Measurements from ENCODE around the gene SHANK3.

The SHANK3 gene

GRCh38 chr22:50678651-50679521 is 6.3 kb downstream of the SHANK3 start:
- no peak for DNase-seq

GRCh38 chr22:50683086-50683993 is 10.7 kb downstream of the SHANK3 start:
- DNase-seq = no peak

DNA sequence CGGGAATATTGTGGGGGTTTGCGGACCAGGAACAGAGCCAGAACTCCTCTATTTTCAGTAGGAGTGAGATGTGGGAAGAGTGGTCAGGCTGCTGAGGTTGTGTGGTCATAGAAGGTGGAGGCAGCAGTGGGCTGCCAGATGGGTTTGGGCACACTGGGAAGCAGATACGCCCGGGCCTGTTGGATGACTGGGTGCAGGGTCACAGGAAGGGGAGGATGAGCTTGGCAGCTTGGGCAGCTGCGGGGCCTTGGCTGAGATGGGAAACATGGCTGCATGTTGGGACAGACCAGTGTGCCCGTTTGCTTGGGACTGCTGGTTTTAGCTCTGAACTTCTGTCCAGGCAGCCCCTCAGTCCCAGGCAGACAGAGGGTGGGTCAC is 11.4 kb downstream of the SHANK3 start:
- no peak for DNase-seq

DNA sequence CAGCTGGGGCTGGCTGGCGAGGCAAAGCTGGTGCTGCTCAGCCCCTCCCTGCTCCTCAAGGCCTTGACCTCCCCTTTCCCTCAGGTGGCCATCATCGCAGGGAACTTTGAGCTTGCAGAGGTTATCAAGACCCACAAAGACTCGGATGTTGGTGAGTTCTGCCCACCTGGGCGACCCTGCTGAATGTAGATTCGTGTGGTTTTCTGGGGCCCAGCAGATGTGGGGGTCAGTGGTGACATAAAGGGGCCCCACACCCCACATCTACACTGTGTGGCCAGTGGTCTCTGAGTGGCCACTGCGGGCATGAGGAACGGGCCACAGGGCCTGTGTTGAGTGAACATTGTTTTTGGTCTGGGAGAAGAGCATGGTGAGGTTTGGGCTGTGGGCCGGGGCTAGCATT is 11.9 kb downstream of the SHANK3 start:
- DNase-seq = no peak

DNA sequence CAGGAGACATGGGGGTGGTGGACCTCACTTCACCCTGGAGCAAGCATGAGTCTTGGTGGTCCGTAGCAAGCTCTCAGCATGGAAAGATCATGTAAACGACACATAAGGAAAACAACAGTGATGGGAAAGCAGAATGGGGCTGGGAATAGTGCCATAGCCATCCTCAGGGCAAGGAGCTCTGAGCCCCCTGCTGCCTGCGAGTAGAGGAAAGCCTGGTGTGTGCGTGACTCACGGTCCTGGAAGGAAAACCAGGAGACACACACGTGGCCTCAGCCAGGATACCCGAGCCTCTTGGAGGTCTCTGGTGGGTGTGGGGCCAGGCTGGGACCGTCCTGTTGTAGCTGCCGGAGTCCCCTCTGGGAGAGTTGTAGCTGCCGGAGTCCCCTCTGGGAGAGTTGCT is 12.4 kb downstream of the SHANK3 start:
- DNase-seq = no peak

- no peak for DNase-seq
Measured at GRCh38 chr22:50686794-50687193, 14.2 kb downstream of the SHANK3 start.

GRCh38 chr22:50687829-50688228 is 15.2 kb downstream of the SHANK3 start:
- no peak for DNase-seq

DNA sequence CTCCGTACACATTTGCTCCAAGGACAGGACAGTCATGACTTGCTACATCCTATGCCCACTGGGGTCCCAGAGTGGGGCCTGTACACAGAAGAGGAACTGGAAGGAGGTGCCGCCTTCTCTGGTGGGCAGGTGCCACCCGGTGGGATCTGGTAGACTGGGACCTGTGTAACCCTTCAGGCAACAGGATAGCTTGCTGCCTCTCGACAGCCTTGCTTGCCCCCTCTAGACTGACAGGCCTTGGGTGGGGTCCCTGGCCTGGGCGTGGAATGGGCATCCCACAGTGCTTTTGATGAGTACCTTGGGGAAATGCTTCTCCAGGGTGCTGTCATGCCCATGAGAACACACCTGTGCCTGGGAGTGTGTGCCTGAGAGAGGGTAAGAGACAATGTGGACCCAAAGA is 15.8 kb downstream of the SHANK3 start:
- DNase-seq = no peak

GRCh38 chr22:50691521-50691920 is 18.9 kb downstream of the SHANK3 start:
- DNase-seq = no peak

GRCh38 chr22:50693462-50693861 is 20.8 kb downstream of the SHANK3 start:
- no peak for DNase-seq

DNA sequence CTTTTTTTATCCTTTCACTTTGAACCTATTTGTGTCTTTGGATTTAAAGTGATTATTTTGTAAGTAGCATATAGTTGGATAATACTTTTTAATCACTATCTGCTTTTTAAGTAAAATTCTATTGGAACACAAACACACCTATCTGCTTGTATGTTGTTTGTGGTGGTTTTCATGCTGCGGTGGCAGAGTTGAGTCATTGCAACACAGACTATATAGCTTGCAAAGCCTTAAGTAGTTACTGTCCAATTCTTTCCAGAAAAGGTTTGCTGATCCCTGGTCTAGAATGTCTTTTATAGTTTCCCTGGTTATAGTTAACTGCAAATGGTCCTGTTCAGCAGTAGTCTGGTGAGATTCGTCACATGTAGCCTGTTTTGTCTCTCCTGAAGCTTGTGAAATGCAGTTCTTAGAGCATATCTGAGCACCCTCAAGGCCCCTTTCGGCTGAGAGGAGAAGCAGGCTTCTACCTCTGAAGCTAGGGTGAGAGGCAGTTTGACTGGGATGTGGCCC is 21.5 kb downstream of the SHANK3 start:
- no peak for DNase-seq

DNA sequence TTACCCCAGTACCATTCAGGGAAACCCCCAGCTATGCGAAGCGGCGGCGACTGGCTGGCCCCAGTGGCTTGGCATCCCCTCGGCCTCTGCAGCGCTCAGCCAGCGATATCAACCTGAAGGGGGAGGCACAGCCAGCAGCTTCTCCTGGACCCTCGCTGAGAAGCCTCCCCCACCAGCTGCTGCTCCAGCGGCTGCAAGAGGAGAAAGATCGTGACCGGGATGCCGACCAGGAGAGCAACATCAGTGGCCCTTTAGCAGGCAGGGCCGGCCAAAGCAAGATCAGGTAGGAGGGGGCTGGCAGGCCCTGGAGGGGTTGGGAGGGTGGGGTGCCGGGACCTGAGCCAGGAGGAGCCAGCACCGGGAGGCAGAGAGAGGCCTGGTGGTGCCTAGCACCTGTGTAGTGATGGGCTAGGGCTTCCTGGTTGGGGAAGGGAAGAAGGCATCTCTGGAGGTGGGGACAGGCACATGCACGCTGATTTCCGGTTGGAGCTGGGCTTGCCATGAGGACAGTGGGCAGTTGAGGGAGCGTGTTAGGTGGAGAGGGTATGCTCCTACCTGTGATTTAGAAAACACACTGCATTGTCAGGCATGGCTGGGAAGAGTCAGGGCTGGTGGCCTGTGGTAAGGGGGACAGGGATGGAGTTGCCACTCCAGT is 22.3 kb downstream of the SHANK3 start:
- DNase-seq = no peak

- DNase-seq = no peak
Measured at GRCh38 chr22:50695421-50696250, 23.0 kb downstream of the SHANK3 start.

GRCh38 chr22:50696251-50696798 is 23.7 kb downstream of the SHANK3 start:
- no peak for DNase-seq

DNA sequence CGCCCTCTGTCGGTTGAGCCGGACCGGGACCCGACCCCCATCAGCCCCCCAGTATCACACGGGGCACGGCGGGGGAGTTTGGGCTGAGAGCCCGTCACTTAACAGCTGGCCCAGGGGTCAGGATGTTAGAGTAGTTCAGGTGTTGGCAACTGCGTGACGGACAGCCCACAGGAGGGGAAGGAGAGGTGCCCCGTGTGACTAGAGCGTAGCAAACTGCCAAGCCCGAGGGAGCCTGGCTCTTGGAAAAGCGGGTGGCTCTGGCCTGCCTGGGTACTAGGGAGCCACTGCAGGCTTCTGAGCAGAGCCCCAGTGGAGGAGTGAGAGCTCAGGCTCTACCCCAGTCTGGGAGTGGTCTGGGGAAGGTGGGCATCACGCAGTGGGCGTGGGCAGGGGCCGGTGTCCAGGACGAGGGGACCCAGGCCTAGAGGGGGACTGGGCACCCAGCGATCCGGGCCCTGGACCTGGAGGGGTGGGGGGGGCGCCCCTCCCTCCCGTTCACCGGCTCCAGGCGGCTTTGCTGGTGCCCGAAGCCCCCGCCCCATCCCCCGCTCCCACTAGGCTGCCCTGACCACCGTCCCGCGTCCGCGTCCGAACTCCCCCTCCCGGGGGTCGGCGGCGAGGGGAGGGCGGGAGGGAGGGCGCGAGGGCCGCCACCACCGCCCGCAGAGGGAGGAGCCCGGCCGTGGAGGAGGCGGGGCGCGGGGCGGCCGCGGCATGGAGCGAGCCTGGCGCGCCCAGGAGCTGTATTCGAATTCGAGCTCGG is 24.4 kb downstream of the SHANK3 start:
- no peak for DNase-seq

DNA sequence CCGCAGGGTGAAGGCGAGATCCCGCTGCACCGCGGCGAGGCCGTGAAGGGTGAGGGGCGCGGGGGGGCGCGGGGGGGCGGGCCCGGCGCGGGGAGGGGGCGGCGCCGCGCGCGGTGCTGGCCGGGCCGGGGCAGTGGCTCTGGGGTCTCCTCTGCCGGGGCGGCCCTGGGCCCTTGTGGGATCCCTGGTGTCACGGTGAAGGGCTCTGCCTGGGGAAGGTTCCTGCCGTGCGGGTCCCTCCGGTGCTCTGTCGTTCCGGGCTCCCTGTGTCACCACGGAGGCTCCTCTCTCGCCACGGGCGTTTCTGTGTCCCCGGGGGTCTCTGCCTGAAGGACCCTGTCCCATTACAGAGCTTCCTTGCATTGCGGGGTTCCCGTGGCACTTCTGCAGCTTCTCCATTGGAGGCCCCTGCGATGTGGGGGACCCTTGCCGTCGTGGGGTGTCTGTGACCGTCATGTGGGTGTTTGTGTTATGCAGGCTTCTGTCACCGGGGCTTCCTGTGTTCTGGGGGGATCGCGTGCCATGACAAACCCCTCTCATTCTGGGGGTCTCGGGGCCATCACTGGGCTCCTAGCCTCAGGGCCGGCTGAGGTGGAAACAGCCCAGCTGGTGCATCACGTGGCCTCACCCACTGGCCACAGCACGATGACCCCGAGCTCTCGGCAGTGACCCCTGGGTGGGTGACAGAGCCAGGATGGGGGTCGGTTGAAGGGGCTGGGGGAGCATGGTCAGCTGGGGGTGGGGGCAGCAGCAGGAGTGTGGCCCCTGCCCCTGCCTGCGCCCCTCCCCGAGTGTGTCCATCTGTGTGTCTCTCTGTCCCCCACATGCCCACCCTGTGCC is 25.3 kb downstream of the SHANK3 start:
- DNase-seq = no peak

- no peak for DNase-seq
Measured at GRCh38 chr22:50698546-50698945, 25.9 kb downstream of the SHANK3 start.

- DNase-seq = no peak
Measured at GRCh38 chr22:50699001-50699755, 26.6 kb downstream of the SHANK3 start.

GRCh38 chr22:50699756-50700386 is 27.2 kb downstream of the SHANK3 start:
- no peak for DNase-seq

Measured in NCI-H187 (cell line).